H9 (cell line): Measurements from ENCODE around the gene RECQL. TPM values are rescaled to one million over a fixed set of nuclear protein-coding genes. Genes with fewer than 3 reads are reported as not detected.

ENCODE experiments used
- DNase-seq: peaks from one replicate; pipeline ENCODE4 v3.0.0-alpha.2; 2017
- H2AFZ ChIP-seq: one replicate; pipeline ENCODE4 v1.6.1; 2013; ENCODE audit warnings: mild to moderate bottlenecking, low read length, control low read depth, moderate library complexity
- H2AK5ac ChIP-seq: 2 replicates; pipeline ENCODE4 v1.6.1; 2013; ENCODE audit warnings: low read length, control low read depth, mixed read lengths; ENCODE audit not compliant: insufficient read length
- H2BK120ac ChIP-seq: one replicate; pipeline ENCODE4 v1.6.1; 2013; ENCODE audit warnings: low read depth, mild to moderate bottlenecking, low read length, control low read depth, inconsistent platforms; ENCODE audit not compliant: poor library complexity, severe bottlenecking
- H2BK12ac ChIP-seq: 2 replicates; pipeline ENCODE4 v1.6.1; 2013; ENCODE audit warnings: low read length, control low read depth, mixed read lengths, low read depth; ENCODE audit not compliant: insufficient read length
- H2BK15ac ChIP-seq: 2 replicates; pipeline ENCODE4 v1.6.1; 2013; ENCODE audit warnings: low read depth, low read length, control low read depth
- H2BK20ac ChIP-seq: one replicate; pipeline ENCODE4 v1.6.1; 2013; ENCODE audit warnings: low read depth, mild to moderate bottlenecking, low read length, control low read depth, inconsistent platforms; ENCODE audit not compliant: poor library complexity, severe bottlenecking
- H2BK5ac ChIP-seq: 2 replicates; pipeline ENCODE4 v1.6.1; 2013; ENCODE audit warnings: low read length, control low read depth, mixed read lengths; ENCODE audit not compliant: insufficient read length
- H3K14ac ChIP-seq: 2 replicates; pipeline ENCODE4 v1.6.1; 2013; ENCODE audit warnings: low read length, control low read depth; ENCODE audit not compliant: insufficient read depth
- H3K18ac ChIP-seq: 2 replicates; pipeline ENCODE4 v1.6.1; 2013; ENCODE audit warnings: low read depth, mild to moderate bottlenecking, mixed read lengths, low read length, control low read depth; ENCODE audit not compliant: insufficient read length
- H3K23ac ChIP-seq: 2 replicates; pipeline ENCODE4 v1.6.1; 2013; ENCODE audit warnings: low read length, control low read depth, mixed read lengths, low read depth; ENCODE audit not compliant: insufficient read length
- H3K23me2 ChIP-seq: 2 replicates; pipeline ENCODE4 v1.6.1; 2013; ENCODE audit warnings: low read depth, mild to moderate bottlenecking, mixed read lengths, low read length, control low read depth; ENCODE audit not compliant: insufficient read length, poor library complexity, severe bottlenecking
- H3K27ac ChIP-seq: 2 replicates; pipeline ENCODE4 v1.5.1; 2013; ENCODE audit warnings: low read length, control low read depth, mixed read lengths, low read depth; ENCODE audit not compliant: insufficient read length
- H3K27me3 ChIP-seq: 2 replicates; pipeline ENCODE4 v1.6.1; 2013; ENCODE audit warnings: low read length, control low read depth, inconsistent platforms; ENCODE audit not compliant: insufficient read depth
- H3K4ac ChIP-seq: 2 replicates; pipeline ENCODE4 v1.6.1; 2013; ENCODE audit warnings: low read depth, mild to moderate bottlenecking, control low read depth, inconsistent platforms, low read length, moderate library complexity
- H3K4me1 ChIP-seq: 2 replicates; pipeline ENCODE4 v1.6.1; 2013; ENCODE audit warnings: low read length, control low read depth, inconsistent platforms; ENCODE audit not compliant: insufficient read depth
- H3K4me2 ChIP-seq: 2 replicates; pipeline ENCODE4 v1.6.1; 2013; ENCODE audit warnings: low read length, control low read depth, mixed read lengths; ENCODE audit not compliant: insufficient read length, insufficient read depth
- H3K56ac ChIP-seq: 2 replicates; pipeline ENCODE4 v1.6.1; 2013; ENCODE audit warnings: low read depth, mild to moderate bottlenecking, mixed read lengths, low read length, control low read depth; ENCODE audit not compliant: insufficient read length
- H3K79me1 ChIP-seq: 2 replicates; pipeline ENCODE4 v1.6.1; 2013; ENCODE audit warnings: low read depth, mild to moderate bottlenecking, moderate library complexity, low read length, control low read depth, inconsistent platforms; ENCODE audit not compliant: insufficient read depth, poor library complexity, severe bottlenecking
- H3K79me2 ChIP-seq: 2 replicates; pipeline ENCODE4 v1.6.1; 2013; ENCODE audit warnings: low read length, control low read depth, inconsistent platforms; ENCODE audit not compliant: insufficient read depth
- H3K9ac ChIP-seq: 2 replicates; pipeline ENCODE4 v1.6.1; 2013; ENCODE audit warnings: low read length, control low read depth, mixed read lengths; ENCODE audit not compliant: insufficient read length; ENCODE audit errors: extremely low read depth
- H3K9me3 ChIP-seq: one replicate; pipeline ENCODE4 v1.6.1; 2013; ENCODE audit warnings: low read depth, low read length, inconsistent platforms; ENCODE audit not compliant: control insufficient read depth
- H3T11ph ChIP-seq: one replicate; pipeline ENCODE4 v1.6.1; 2013; ENCODE audit warnings: mild to moderate bottlenecking, low read length, control low read depth, inconsistent platforms
- H4K20me1 ChIP-seq: one replicate; pipeline ENCODE4 v1.6.1; 2013; ENCODE audit not compliant: control insufficient read depth, insufficient read length, insufficient read depth
- H4K5ac ChIP-seq: 2 replicates; pipeline ENCODE4 v1.6.1; 2013; ENCODE audit warnings: low read depth, mild to moderate bottlenecking, mixed read lengths, low read length, control low read depth; ENCODE audit not compliant: insufficient read length
- H4K8ac ChIP-seq: replicated peaks from 2 replicates; pipeline ENCODE4 v1.6.1; 2013; ENCODE audit warnings: low read length, control low read depth, mixed read lengths, low read depth; ENCODE audit not compliant: insufficient read length
- H4K91ac ChIP-seq: 2 replicates; pipeline ENCODE4 v1.6.1; 2013; ENCODE audit warnings: low read depth, mild to moderate bottlenecking, moderate library complexity, mixed read lengths, low read length, control low read depth; ENCODE audit not compliant: insufficient read length
- H3K27ac Mint-ChIP-seq, 3 experiments: 2 replicates in 2 of 3; 3 replicates in 1 of 3; pipeline ENCODE4 v1.8.0; 2020 to 2021; ENCODE audit warnings: mixed read lengths in 3 of 3, mild to moderate bottlenecking in 1 of 3, moderate library complexity in 1 of 3
- H3K27me3 Mint-ChIP-seq: 2 replicates; pipeline ENCODE4 v1.8.0; 2021; ENCODE audit warnings: low read depth, mild to moderate bottlenecking, moderate library complexity, mixed read lengths
- H3K36me3 Mint-ChIP-seq, 3 experiments: 2 replicates in 2 of 3; 3 replicates in 1 of 3; pipeline ENCODE4 v1.8.0; 2020 to 2021; ENCODE audit warnings: low read depth in 3 of 3, mixed read lengths in 3 of 3; ENCODE audit not compliant: insufficient read depth in 1 of 3
- H3K4me1 Mint-ChIP-seq, 2 experiments: 2 replicates each; pipeline ENCODE4 v1.8.0; 2020; ENCODE audit warnings: mixed read lengths in 2 of 2
- H3K4me3 Mint-ChIP-seq, 2 experiments: 2 replicates in 1 of 2; 3 replicates in 1 of 2; pipeline ENCODE4 v1.8.0; 2020 to 2021; ENCODE audit warnings: mild to moderate bottlenecking in 2 of 2, mixed read lengths in 2 of 2, moderate library complexity in 1 of 2
- H3K9me3 Mint-ChIP-seq, 2 experiments: 2 replicates in 1 of 2; 3 replicates in 1 of 2; pipeline ENCODE4 v1.8.0; 2020; ENCODE audit warnings: mild to moderate bottlenecking in 2 of 2, mixed read lengths in 2 of 2, moderate library complexity in 1 of 2
- CTCF ChIP-seq: fragments of 200-600 bp; sonication (generic); conservative IDR thresholded peaks from 3 replicates; pipeline ENCODE4 v1.8.0; 2021; ENCODE audit warnings: antibody characterized with exemption, mild to moderate bottlenecking
- WGBS: extraction: QIAGEN DNeasy Blood & Tissue Kit; methylation state at CpG from one replicate; pipeline ENCODE4 v1.1.7; 2013; ENCODE audit warnings: missing lambda C conversion rate, low lambda C conversion rate, mixed read lengths; ENCODE audit not compliant: insufficient read length; ENCODE audit errors: extremely low coverage; 5-methylcytosine and 5-hydroxymethylcytosine counted together
- total RNA-seq: library from RNA; stranded (reverse); gene quantifications from 2 replicates; pipeline ENCODE4 v1.2.1, GENCODE V29; 2021

Gene RECQL
- total RNA-seq, 1 experiment from 2014 or later = 41.0 TPM

- no peak overlapping the region for H4K91ac ChIP-seq
- Mint-ChIP-seq H3K36me3 (peaks cover 0 to 15% (median 12%) of the 10 kb centered on the region in 3 experiments; a peak in 5 of 7 replicates), H3K27ac (no peak overlapping the region), H3K27me3 (no peaks in the 10 kb centered on the region), H3K4me1 (no peaks in the 10 kb centered on the region), H3K4me3 (no peak overlapping the region), H3K9me3 (no peaks in the 10 kb centered on the region)
- H3K23ac ChIP-seq = no peak overlapping the region
- H4K20me1 ChIP-seq = no peaks in the 10 kb centered on the region
- H2BK12ac ChIP-seq = no peak overlapping the region
- no peak for TF ChIP-seq CTCF
- H3K79me1 ChIP-seq = no peaks in the 10 kb centered on the region
- no peaks in the 10 kb centered on the region for H3K23me2 ChIP-seq
- no CpG with 5 or more reads among the region's 4 CpGs for WGBS
- H2BK5ac ChIP-seq = no peak overlapping the region
- H3K4me1 ChIP-seq = no peaks in the 10 kb centered on the region
- no peak overlapping the region for H3K27ac ChIP-seq
- no peaks in the 10 kb centered on the region for H3K9me3 ChIP-seq
- no peak for DNase-seq
- H3K27me3 ChIP-seq = no peaks in the 10 kb centered on the region
- H3K56ac ChIP-seq = no peak overlapping the region
- no peak overlapping the region for H3K4me2 ChIP-seq
- H2AFZ ChIP-seq = no peak overlapping the region
- H3K4ac ChIP-seq = no peak overlapping the region
- H2AK5ac ChIP-seq = no peak overlapping the region
- no peaks in the 10 kb centered on the region for H3K79me2 ChIP-seq
- H3K14ac ChIP-seq = no peak overlapping the region
- H3K18ac ChIP-seq = no peak overlapping the region
- no peak overlapping the region for H3K9ac ChIP-seq
- H3T11ph ChIP-seq = no peak overlapping the region
- H2BK20ac ChIP-seq = no peak overlapping the region
- no peak overlapping the region for H4K5ac ChIP-seq
- no peak overlapping the region for H4K8ac ChIP-seq
- H2BK15ac ChIP-seq = no peak overlapping the region
- no peak overlapping the region for H2BK120ac ChIP-seq
Observed at GRCh38 chr12:21453312-21453852, 48.1 kb downstream of the RECQL start.
